Heart left ventricle (tissue), 16 donors: ENCODE results near the gene PRPS2. TPM values are rescaled to one million over a fixed set of nuclear protein-coding genes. Genes with fewer than 3 reads are reported as not detected.

ENCODE experiments used
- ATAC-seq, 4 donors: fragments of 200-7000 bp; cut with Tn5 transposase; one replicate each; pipeline ENCODE4 v1.9.1; 2020 to 2022; ENCODE audit warnings: moderate library complexity in 4 of 4, mild to moderate bottlenecking in 3 of 4, moderate number of reproducible peaks in 1 of 4
- DNase-seq, 5 donors: peaks; one replicate each; pipeline ENCODE4 v3.0.0-alpha.2; 2020
- H3K27ac ChIP-seq, 12 donors: fragments of 200-600 bp; sonication (generic) in 4 of 12; one replicate each; pipeline versions ENCODE4 v1.5.0 to v1.8.0; 2016 to 2022; ENCODE audit warnings: mild to moderate bottlenecking in 2 of 12
- H3K27me3 ChIP-seq, 9 donors: fragments of 200-600 bp; sonication (generic) in 2 of 9; one replicate each; pipeline versions ENCODE4 v1.5.1 to v1.8.0; 2016 to 2022; ENCODE audit warnings: mild to moderate bottlenecking in 3 of 9
- H3K36me3 ChIP-seq, 9 donors: fragments of 200-600 bp; sonication (generic) in 2 of 9; one replicate each; pipeline versions ENCODE4 v1.5.0 to v1.8.0; 2018 to 2022; ENCODE audit warnings: mild to moderate bottlenecking in 2 of 9
- H3K4me1 ChIP-seq, 12 donors: fragments of 200-600 bp; sonication (generic) in 4 of 12; one replicate each; pipeline versions ENCODE4 v1.5.0 to v1.8.0; 2016 to 2022; ENCODE audit warnings: mild to moderate bottlenecking in 3 of 12
- H3K4me3 ChIP-seq, 12 donors: fragments of 200-600 bp; sonication (generic) in 4 of 12; one replicate each; pipeline versions ENCODE4 v1.5.0 to v1.8.0; 2017 to 2022; ENCODE audit warnings: mild to moderate bottlenecking in 9 of 12, moderate library complexity in 4 of 12
- H3K9me3 ChIP-seq, 12 donors: fragments of 200-600 bp; sonication (generic) in 4 of 12; one replicate each; pipeline versions ENCODE4 v1.5.0 to v1.8.0; 2016 to 2022; ENCODE audit warnings: mild to moderate bottlenecking in 1 of 12
- CTCF ChIP-seq, 12 donors: fragments of 200-600 bp; sonication (generic) in 4 of 12; IDR thresholded peaks; one replicate each; pipeline versions ENCODE4 v1.5.0 to v1.8.0; 2018 to 2022; ENCODE audit warnings: antibody characterized with exemption in 12 of 12, mild to moderate bottlenecking in 5 of 12
- POLR2A ChIP-seq, 2 donors: fragments of 450-650 bp; IDR thresholded peaks; one replicate each; pipeline ENCODE4 v1.6.1; 2017; ENCODE audit warnings: antibody characterized with exemption in 2 of 2, mild to moderate bottlenecking in 2 of 2, moderate library complexity in 2 of 2
- WGBS, 4 donors: extraction: QIAGEN DNeasy Blood & Tissue Kit in 2 of 4; methylation state at CpG; one replicate each; pipeline versions ENCODE4 v1.1.5 to v1.1.7; 2013 to 2018; 5-methylcytosine and 5-hydroxymethylcytosine counted together
- intact Hi-C, 10 donors: fragments of 100-400 bp; cut with DNase I; formaldehyde crosslinking; loops; one replicate each; pipeline versions ENCODE4 v1.11.1 to v1.14.2; 2022
- polyA plus RNA-seq, 2 donors: library from polyadenylated mRNA; stranded (reverse); fragments of 200-250 nt; gene quantifications; one replicate each; pipeline ENCODE4 v1.2.3, GENCODE V29; 2013
- total RNA-seq, 9 donors: library from RNA; depleted of rRNA in 2 of 9; stranded (reverse); fragments of >200 nt in 2 of 9; fragmentation: NEBNext Ultra II Directional in 3 of 9; extraction: Animal tissue kit (Norgen Biotek cat#: 25700) in 3 of 9; gene quantifications; one replicate each; pipeline versions ENCODE4 v1.1.0 to v1.2.4, GENCODE V29; 2016 to 2023
- donor health status: ischemic (EF 13 %, LVEDD 7.1; RV severe dilation, severe dysfunction).
- donor health status: healthy with polysubstance abuse.
- donor health status: DM: no; HTN: yes; CAD: no.
- donor health status: DM: no; HTN: no; CAD: no.
- donor health status: ischemic (EF 25% LVEDD 6.9; RV normal size, moderate dysfunction).
- donor health status: ischemic (EF 25% LVEDD 5.7; RV mildly dilated, moderate dysfunction).
- donor health status: healthy.
- donor health status: DM: yes; HTN: yes; CAD: no.
- donor health status: ischemic (EF 35%, LVEDD 5.7; RV mildly dilated, moderate dysfunction).
- donor health status: nonischemic (EF 11% LVEDD 7.7; RV severe dilation, severe dysfunction).
- donor health status: DM: yes; HTN: yes; CAD: no.
- donor health status: PGD.
- donor health status: ischemic (EF 29% LVEDD 5.4; RV normal size, mild dysfunction).
- donor health status: nonischemic (EF 23%, LVEDD 6.1; RV moderate dilation, normal function).

Gene PRPS2
- total and polyA plus RNA-seq, 11 donors = 1.7 to 21.9 (median 3.6) TPM

GRCh38 chrX:12817528-12817927, 26.3 kb downstream of the PRPS2 start:
- DNase-seq = no peak
- Histone ChIP-seq H3K4me1 (no peaks in the 10 kb centered on the region), H3K9me3 (no peaks in the 10 kb centered on the region), H3K4me3 (no peak overlapping the region), H3K27me3 (peaks cover 0 to 17% (median 0%) of the 10 kb centered on the region in 9 donors), H3K27ac (no peak overlapping the region), H3K36me3 (peaks cover 0 to 19% (median 0%) of the 10 kb centered on the region in 9 donors)
- 67 to 77% (median 74%) methylated on average over 5 of the region's 5 CpGs for WGBS, 4 donors
- intact Hi-C loops = loop anchor here in 7 of 10 donors (5.0 to 10.0 kb wide), 4 partner anchors 77 to 927 kb away; no protein-coding TSS in a partner anchor
- TF ChIP-seq POLR2A (IDR thresholded peaks at IDR 0.05) (no peak), CTCF (IDR thresholded peaks at IDR 0.05) (no peak)
- ATAC-seq = no peak

DNA sequence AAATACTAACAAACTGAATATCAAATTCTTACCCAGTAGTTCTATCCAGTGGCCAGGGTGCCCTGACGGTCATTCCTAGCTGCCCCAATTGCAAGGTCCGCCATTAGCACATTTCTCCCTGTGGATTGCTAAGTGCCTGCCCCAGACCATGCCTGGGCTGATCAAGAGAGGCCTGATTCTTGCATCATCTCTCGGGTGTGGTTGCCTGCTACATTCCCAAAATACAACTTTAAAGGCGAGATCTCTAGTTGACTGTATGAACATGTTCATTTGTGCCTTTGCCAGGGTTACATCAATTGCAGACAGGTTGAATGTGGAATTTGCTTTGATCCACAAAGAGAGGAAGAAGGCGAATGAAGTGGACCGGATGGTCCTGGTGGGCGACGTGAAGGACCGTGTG, 28.0 kb downstream of the PRPS2 start:
- DNase-seq = no peak
- H3K9me3 ChIP-seq = no peaks in the 10 kb centered on the region
- H3K27me3 ChIP-seq = peaks cover 0 to 11% (median 0%) of the 10 kb centered on the region in 9 donors
- H3K27ac ChIP-seq = no peak overlapping the region
- 87 to 97% (median 94%) methylated on average over 9 of the region's 9 CpGs for WGBS, 4 donors
- intact Hi-C loops = loop anchor here in 7 of 10 donors (5.0 to 10.0 kb wide), 4 partner anchors 76 to 926 kb away; no protein-coding TSS in a partner anchor
- TF ChIP-seq POLR2A (IDR thresholded peaks at IDR 0.05) (no peak), CTCF (IDR thresholded peaks at IDR 0.05) (no peak)
- peaks cover 0 to 23% (median 0%) of the 10 kb centered on the region in 9 donors for H3K36me3 ChIP-seq
- H3K4me3 ChIP-seq = no peak overlapping the region
- H3K4me1 ChIP-seq = no peaks in the 10 kb centered on the region
- ATAC-seq = no peak

- intact Hi-C loops = no loop called here
- 87 to 98% (median 96%) methylated on average over 7 of the region's 7 CpGs for WGBS, 4 donors
Measured at GRCh38 chrX:12820737-12821136, 29.5 kb downstream of the PRPS2 start.

DNA sequence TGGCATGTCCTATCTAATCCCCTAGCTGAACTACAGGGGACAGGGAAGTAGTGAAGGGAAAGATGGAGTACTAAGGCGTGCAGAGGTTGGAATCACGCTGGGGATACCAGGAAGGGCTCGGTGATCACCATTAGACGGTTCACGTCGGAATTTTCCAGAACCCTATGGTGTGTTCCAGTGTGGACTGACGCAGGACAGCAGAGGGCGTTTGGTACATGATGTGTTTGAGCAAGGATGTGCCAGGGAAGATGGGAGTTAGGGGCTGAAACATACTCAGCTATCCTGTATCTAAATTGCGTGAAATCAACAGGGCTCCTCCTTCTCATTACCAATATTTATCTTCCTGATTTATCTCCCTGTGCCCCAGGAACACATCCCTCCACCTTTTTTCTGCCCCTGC, 33.7 kb downstream of the PRPS2 start:
- WGBS, 4 donors = 75 to 86% (median 81%) methylated on average over 9 of the region's 9 CpGs
- H3K4me1 ChIP-seq = no peaks in the 10 kb centered on the region
- H3K36me3 ChIP-seq = peaks cover 0 to 23% (median 0%) of the 10 kb centered on the region in 9 donors
- H3K27ac ChIP-seq = no peak overlapping the region
- peaks cover 0 to 24% (median 0%) of the 10 kb centered on the region in 9 donors for H3K27me3 ChIP-seq
- intact Hi-C loops = no loop called here
- ATAC-seq (no peak), DNase-seq (no peak)
- TF ChIP-seq CTCF (IDR thresholded peaks at IDR 0.05) = no peak
- no peak for TF ChIP-seq POLR2A (IDR thresholded peaks at IDR 0.05)
- no peak overlapping the region for H3K4me3 ChIP-seq
- H3K9me3 ChIP-seq = no peaks in the 10 kb centered on the region

More at GRCh38 chrX:12820737-12821136, 29.5 kb downstream of the PRPS2 start:
- Histone ChIP-seq H3K4me1 (no peaks in the 10 kb centered on the region), H3K4me3 (no peak overlapping the region), H3K27me3 (peaks cover 0 to 11% (median 0%) of the 10 kb centered on the region in 9 donors), H3K36me3 (peaks cover 0 to 23% (median 0%) of the 10 kb centered on the region in 9 donors), H3K9me3 (no peaks in the 10 kb centered on the region), H3K27ac (no peak overlapping the region)
- DNase-seq = no peak
- TF ChIP-seq CTCF (IDR thresholded peaks at IDR 0.05) (no peak), POLR2A (IDR thresholded peaks at IDR 0.05) (no peak)
- ATAC-seq = no peak
